ENCODE results near the gene GORASP1.

Gene GORASP1

GRCh38 chr3:39107388-39108199 is at the start of gene GORASP1, which contains the start of gene TTC21A:
Gene GORASP1 (minus strand): TSS chr3:39107627. CDS start chr3:39107541, 86 bp downstream.
Gene TTC21A (plus strand): TSS chr3:39107680. CDS start chr3:39107838, 158 bp downstream.
- peak; percentile 70 for DNase-seq

GRCh38 chr3:39156421-39156820 is 49.0 kb upstream of the GORASP1 start:
- DNase-seq, result no peak

- no peak for DNase-seq
These were observed 47.0 kb upstream of the GORASP1 start for GRCh38 chr3:39154280-39155021.

GRCh38 chr3:39153977-39154279 is 46.5 kb upstream of the GORASP1 start:
- no peak for DNase-seq

- no peak for DNase-seq
These were observed 43.6 kb upstream of the GORASP1 start for GRCh38 chr3:39150803-39151631.

- no peak for DNase-seq
These were observed 42.8 kb upstream of the GORASP1 start for GRCh38 chr3:39150148-39150802.

- DNase-seq, result no peak
These were observed 42.2 kb upstream of the GORASP1 start for GRCh38 chr3:39149498-39150147.

GRCh38 chr3:39149059-39149455 is 41.6 kb upstream of the GORASP1 start:
- no peak for DNase-seq

GRCh38 chr3:39148435-39149058 is 41.1 kb upstream of the GORASP1 start:
- no peak for DNase-seq

GRCh38 chr3:39147711-39148434 is 40.4 kb upstream of the GORASP1 start:
- no peak for DNase-seq

GRCh38 chr3:39146611-39147591 is 39.5 kb upstream of the GORASP1 start:
- DNase-seq, result no peak

GRCh38 chr3:39146083-39146501 is 38.7 kb upstream of the GORASP1 start:
- DNase-seq, result no peak

GRCh38 chr3:39144748-39145380 is 37.4 kb upstream of the GORASP1 start:
- DNase-seq, result no peak

- DNase-seq, result peak; percentile 48
These were observed 36.8 kb upstream of the GORASP1 start for GRCh38 chr3:39144095-39144747.

- no peak for DNase-seq
These were observed 35.8 kb upstream of the GORASP1 start for GRCh38 chr3:39143051-39143885.

GRCh38 chr3:39142067-39142466 is 34.6 kb upstream of the GORASP1 start:
- no peak for DNase-seq

GRCh38 chr3:39141171-39141995 is 34.0 kb upstream of the GORASP1 start:
- DNase-seq, result no peak

Data from NCI-H2081 treated with DMSO at 0.1 percent for 48 hours (cell line).